GM21786 (cell line): ENCODE data around the gene DOCK1.

ENCODE experiments used
- ATAC-seq: cut with Tn5 transposase; IDR thresholded peaks from one replicate; pipeline ENCODE4 v1.9.1; 2021; ENCODE audit not compliant: unreplicated experiment

DOCK1 gene

GRCh38 chr10:127129104-127129503 is 223.9 kb downstream of the DOCK1 start:
- no peak for ATAC-seq

GRCh38 chr10:127132451-127132850 is 227.2 kb downstream of the DOCK1 start:
- ATAC-seq, result no peak

GRCh38 chr10:127133225-127133624 is 228.0 kb downstream of the DOCK1 start:
- ATAC-seq, result no peak

GRCh38 chr10:127133672-127134500 is 228.7 kb downstream of the DOCK1 start:
- no peak for ATAC-seq

GRCh38 chr10:127135844-127136577 is 230.8 kb downstream of the DOCK1 start:
- ATAC-seq, result no peak

GRCh38 chr10:127137391-127137790 is 232.2 kb downstream of the DOCK1 start:
- no peak for ATAC-seq

GRCh38 chr10:127142136-127142535 is 236.9 kb downstream of the DOCK1 start:
- no peak for ATAC-seq

GRCh38 chr10:127142856-127143255 is 237.6 kb downstream of the DOCK1 start:
- no peak for ATAC-seq

GRCh38 chr10:127145173-127145572 is 239.9 kb downstream of the DOCK1 start:
- no peak for ATAC-seq

GRCh38 chr10:127146661-127147060 is 241.4 kb downstream of the DOCK1 start:
- ATAC-seq, result no peak

- no peak for ATAC-seq
These were observed 243.1 kb downstream of the DOCK1 start for GRCh38 chr10:127148066-127148932.

- ATAC-seq, result no peak
These were observed 243.6 kb downstream of the DOCK1 start for GRCh38 chr10:127148933-127149220.

- no peak for ATAC-seq
These were observed 244.4 kb downstream of the DOCK1 start for GRCh38 chr10:127149501-127150081.

- no peak for ATAC-seq
These were observed 244.9 kb downstream of the DOCK1 start for GRCh38 chr10:127150136-127150535.

- ATAC-seq, result no peak
These were observed 246.3 kb downstream of the DOCK1 start for GRCh38 chr10:127151541-127151940.

- no peak for ATAC-seq
These were observed 246.9 kb downstream of the DOCK1 start for GRCh38 chr10:127151981-127152699.

- no peak for ATAC-seq
These were observed 248.0 kb downstream of the DOCK1 start for GRCh38 chr10:127153181-127153580.

- ATAC-seq, result no peak
These were observed 249.8 kb downstream of the DOCK1 start for GRCh38 chr10:127154831-127155620.

- ATAC-seq, result no peak
These were observed 251.9 kb downstream of the DOCK1 start for GRCh38 chr10:127157089-127157488.
